Stomach (tissue), 4 donors: ENCODE data around the gene SZT2.

Experiments
- EP300 ChIP-seq: sonication (generic); formaldehyde crosslinking; IDR thresholded peaks from one replicate; pipeline ENCODE4 v1.6.1; 2017; ENCODE audit warnings: antibody characterized with exemption
- POLR2A ChIP-seq, 4 donors: fragments of 450-650 bp; IDR thresholded peaks; one replicate each; pipeline ENCODE4 v1.6.1; 2016; ENCODE audit warnings: antibody characterized with exemption in 4 of 4, control low read depth in 2 of 4, mild to moderate bottlenecking in 1 of 4, moderate library complexity in 1 of 4
- POLR2AphosphoS5 ChIP-seq, 3 donors: sonication (generic); formaldehyde crosslinking; IDR thresholded peaks; one replicate each; pipeline ENCODE4 v1.6.1; 2016; ENCODE audit warnings: antibody characterized with exemption in 3 of 3
- TF ChIP-seq, protein P1 (sequence below), 7 experiments: fragments of 450-650 bp in 4 of 7; fragments of 200-600 bp in 3 of 7; sonication (generic) in 3 of 7; IDR thresholded peaks; one replicate each; pipeline ENCODE4 v1.5.1; 2016 to 2019; ENCODE audit warnings: antibody characterized with exemption in 7 of 7, control low read depth in 2 of 7, mild to moderate bottlenecking in 1 of 7

DNA sequence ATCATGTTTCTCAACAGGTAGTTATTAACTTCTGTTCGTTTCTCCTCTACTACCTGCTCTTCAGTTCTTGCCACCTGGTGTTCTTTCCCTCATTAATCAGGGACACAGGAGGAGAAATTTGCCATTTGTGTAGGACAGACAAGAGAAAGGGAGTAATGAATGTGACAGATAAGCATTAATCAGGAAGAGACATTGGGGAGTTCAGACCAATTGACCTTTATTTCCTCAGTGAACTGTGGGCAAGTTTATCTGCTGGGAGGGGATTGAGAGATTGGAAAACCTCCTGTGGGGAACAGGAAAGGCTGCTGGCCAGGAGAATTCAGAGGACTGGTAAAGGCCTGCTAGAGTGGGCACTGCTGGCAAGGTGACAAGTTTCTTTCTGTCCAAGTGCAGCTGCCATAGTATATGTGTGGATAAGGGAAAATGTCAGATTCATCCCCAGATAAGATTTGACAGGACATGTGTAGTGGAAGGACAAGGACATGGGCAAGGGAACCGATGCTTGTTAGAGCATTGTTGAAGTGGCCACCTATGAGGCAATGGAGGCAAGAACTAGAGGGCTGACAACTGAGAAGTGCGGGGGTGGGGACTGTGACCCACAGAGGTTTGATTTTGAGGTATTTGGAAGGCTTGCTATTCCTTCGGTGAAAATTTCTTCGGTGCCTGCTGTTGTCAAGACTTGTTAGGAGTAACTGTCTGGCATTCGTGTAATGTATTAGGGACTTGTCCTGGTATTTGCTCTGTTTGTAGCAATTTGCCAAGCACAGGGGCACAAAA, 12.6 kb downstream of the SZT2 start:
- TF ChIP-seq POLR2A (IDR thresholded peaks at IDR 0.05) (no peak), POLR2AphosphoS5 (IDR thresholded peaks at IDR 0.05) (no peak), EP300 (no peak)
- TF ChIP-seq, protein P1, sequence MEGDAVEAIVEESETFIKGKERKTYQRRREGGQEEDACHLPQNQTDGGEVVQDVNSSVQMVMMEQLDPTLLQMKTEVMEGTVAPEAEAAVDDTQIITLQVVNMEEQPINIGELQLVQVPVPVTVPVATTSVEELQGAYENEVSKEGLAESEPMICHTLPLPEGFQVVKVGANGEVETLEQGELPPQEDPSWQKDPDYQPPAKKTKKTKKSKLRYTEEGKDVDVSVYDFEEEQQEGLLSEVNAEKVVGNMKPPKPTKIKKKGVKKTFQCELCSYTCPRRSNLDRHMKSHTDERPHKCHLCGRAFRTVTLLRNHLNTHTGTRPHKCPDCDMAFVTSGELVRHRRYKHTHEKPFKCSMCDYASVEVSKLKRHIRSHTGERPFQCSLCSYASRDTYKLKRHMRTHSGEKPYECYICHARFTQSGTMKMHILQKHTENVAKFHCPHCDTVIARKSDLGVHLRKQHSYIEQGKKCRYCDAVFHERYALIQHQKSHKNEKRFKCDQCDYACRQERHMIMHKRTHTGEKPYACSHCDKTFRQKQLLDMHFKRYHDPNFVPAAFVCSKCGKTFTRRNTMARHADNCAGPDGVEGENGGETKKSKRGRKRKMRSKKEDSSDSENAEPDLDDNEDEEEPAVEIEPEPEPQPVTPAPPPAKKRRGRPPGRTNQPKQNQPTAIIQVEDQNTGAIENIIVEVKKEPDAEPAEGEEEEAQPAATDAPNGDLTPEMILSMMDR (IDR thresholded peaks at IDR 0.05), result no peak
